Measurements from ENCODE around the gene SRGAP1.

SRGAP1 gene

GRCh38 chr12:63937378-63938316 is 93.1 kb downstream of the SRGAP1 start:
- no peak for DNase-seq (ENCODE audit: low read depth in 2 of 2)

DNA sequence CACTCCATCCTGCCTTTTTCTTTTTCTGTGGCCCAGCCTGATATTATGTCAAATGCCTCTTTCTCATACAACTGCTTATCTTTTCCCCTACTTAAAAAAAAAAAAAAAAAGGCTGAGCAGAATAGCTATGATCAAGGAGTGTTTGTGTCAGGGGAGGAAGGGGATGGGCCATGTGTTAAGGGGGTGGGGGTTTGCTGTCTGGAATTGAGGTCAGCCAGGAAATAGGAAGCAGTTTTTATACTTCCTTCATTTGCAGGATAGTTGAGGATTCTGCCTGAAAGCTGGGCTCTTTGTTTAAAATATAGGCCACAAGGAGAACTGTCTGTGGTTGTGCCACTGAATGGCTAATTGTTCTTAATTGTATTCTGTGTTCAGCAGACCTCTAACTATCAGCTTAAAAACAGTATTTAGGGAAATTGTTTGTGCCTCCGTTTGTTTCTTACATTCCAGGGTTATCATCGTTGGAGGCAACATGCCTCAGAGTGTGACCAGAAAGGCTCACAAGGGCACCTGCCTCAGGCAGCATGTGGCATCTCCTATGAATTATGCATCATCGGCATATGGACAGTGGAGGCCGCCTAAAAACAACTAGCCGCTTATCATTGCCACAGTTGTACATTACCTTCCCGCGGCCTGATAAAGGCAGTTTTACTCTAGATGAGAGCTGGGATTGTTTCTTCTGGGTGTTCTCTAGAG is 96.0 kb downstream of the SRGAP1 start:
- no peak for DNase-seq (ENCODE audit: low read depth in 2 of 2)

- DNase-seq (ENCODE audit: low read depth in 2 of 2), result no peak
These were observed 96.8 kb downstream of the SRGAP1 start for GRCh38 chr12:63941166-63941800.

DNA sequence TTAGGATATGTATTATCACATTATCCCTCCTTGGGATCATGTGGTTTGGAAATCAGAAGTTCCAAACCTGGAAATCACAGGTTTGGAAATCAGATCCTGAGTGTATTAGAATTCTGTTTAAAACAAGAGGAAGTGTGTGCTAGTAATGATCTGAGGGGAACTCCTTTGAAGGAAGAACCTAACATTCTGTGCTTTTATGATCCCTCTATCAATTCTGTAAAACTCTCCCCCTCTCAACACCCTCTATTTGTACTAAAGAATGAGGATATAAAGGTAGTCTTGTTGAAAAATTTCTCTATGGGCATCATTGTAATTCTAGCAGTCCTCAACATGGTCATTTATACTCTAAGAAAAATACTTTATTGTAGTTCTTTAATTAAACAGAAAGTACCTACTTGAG is 97.4 kb downstream of the SRGAP1 start:
- no peak for DNase-seq (ENCODE audit: low read depth in 2 of 2)

- no peak for DNase-seq (ENCODE audit: low read depth in 2 of 2)
These were observed 98.2 kb downstream of the SRGAP1 start for GRCh38 chr12:63942464-63943241.

GRCh38 chr12:63944034-63944579 is 99.6 kb downstream of the SRGAP1 start:
- DNase-seq (ENCODE audit: low read depth in 2 of 2), result no peak

DNA sequence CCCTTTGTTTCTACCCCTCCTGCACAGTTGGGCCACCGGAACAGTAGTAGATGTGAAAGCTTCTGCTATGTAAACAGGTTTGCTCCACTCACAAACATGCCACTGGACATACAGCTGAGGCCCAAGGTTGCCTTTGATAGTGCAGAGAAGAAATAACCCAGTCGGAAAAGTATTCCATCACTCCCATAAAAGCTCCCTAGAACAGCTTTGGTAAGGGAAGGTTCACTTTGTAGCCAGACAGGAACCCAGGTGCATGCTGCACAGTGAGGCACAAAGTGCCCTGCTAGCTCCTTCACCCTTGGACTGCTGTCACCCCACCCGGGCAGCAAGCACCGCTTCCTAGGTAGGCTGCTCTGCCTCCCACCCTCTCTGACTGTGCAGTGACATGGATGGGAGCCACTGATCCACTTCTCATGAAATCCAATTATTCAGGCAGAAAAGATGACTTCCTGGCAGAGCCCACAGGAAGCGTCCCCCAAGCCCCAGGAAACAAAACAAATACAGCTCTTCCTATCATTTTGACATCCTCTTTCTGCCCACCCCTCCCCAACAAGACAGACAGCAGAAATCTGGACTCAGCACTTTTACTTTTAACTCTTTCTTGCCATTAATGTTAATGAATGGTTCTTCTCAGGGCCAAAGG is 100.2 kb downstream of the SRGAP1 start:
- no peak for DNase-seq (ENCODE audit: low read depth in 2 of 2)

- no peak for DNase-seq (ENCODE audit: low read depth in 2 of 2)
These were observed 101.3 kb downstream of the SRGAP1 start for GRCh38 chr12:63945777-63946176.

- no peak for DNase-seq (ENCODE audit: low read depth in 2 of 2)
These were observed 103.7 kb downstream of the SRGAP1 start for GRCh38 chr12:63948211-63948610.

DNA sequence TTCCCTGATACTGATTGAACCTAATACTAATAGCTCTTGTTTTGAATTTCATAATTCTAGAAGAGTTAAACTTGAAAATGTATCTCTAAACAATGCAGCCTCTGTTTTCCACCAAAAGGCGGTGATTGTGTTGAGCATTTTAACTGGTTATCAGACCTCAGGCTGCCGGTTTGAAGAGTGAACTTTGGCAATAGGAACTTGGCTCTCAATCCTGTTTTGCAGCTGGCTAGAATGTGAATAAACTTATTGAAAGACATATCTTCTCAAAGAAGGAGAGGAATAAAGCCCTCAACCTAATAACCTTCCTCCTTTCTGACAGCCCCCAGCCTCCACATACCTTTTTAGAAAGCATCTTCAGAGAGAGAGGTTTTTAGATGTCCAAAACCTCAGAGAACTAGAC is 105.4 kb downstream of the SRGAP1 start:
- DNase-seq (ENCODE audit: low read depth in 2 of 2), result no peak

GRCh38 chr12:63952995-63953394 is 108.5 kb downstream of the SRGAP1 start:
- no peak for DNase-seq (ENCODE audit: low read depth in 2 of 2)

DNA sequence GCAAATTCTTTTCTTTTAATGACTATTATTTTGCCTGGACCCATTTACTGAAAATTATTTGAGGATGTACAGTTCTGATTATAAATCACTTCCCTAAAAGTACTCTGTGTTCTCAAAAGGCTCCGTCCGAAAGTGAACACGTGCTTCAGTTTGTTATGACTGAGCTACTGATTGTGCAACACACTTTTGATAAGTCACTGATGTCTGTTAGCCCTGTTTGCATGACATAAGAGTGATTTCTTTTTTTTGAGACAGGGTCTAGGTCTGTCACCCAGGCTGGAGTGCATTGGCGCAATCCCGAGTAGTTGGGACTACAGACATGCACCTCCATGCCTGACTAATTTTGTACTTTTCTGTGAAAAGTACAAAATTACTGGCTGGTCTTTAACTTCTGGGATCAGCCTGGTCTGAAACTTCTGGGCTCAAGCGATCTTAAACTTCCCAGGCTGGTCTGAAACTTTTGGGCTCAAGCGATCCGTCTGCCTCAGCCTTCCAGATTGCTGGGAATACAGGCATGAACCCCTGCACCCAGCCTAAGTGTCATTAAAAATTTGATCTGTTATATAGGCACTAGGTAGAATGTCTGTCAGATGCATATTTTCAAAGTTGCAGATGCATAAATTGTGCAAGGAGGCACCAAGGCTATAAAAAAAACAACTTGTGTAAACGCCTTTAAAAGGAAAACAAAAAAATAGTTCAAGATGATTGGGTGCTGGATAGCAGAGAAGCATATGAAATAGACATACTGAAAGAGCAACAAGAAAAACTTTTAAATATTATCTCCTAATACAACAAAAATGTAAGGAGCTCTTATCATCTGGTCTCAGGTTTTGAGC is 111.5 kb downstream of the SRGAP1 start:
- DNase-seq (ENCODE audit: low read depth in 2 of 2), result no peak

DNA sequence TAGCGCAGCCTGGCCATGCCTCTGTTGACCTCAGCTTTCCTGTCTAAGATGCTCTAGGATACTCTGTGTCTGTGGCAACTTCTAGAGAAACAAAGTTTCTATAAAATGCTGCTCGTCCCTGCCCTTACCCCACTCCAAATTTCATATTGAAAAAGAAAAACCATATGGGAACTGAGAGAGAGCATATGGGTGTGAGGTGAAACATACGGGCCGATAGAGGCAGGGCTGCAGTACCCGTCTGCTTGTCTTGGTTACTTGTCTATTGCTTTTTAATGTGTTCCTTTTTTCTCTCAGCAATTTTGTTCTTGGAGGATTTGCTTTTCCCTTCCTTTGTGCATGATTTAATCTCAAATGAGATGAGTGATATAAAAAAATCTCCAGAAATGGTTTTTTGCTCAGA is 113.0 kb downstream of the SRGAP1 start:
- no peak for DNase-seq (ENCODE audit: low read depth in 2 of 2)

DNA sequence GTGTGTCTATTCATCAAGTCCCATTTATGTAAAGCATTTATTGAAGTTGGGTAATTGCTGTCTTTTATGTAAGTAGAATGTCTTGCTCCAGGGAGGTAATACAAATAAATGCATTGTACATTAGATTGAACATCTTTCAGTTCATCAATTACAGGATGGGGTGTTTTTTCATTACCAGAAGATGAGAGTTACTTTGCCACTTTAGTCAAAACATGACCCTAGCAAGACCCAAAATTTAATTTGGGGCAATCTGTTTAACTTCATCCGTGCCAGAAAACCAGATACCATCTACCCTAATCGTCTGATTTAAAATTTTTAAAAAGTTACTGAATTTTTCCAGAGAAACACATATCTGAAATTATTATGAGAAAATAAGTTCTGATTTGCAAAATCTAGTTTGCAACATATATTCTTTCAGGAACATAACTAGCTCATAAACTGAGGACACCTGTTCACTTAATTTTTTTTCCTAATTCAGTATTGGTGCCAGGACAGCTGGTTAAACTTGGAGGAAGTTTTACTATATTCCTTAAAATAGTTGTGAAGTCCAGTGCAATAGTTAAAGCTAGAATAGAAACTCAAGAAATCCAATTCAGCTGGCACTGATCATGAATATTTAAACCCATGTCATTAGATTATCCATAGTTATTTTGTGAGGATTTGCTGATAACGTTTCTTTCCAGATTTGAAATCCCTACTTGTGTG is 114.5 kb downstream of the SRGAP1 start:
- no peak for DNase-seq (ENCODE audit: low read depth in 2 of 2)

GRCh38 chr12:63961048-63961447 is 116.5 kb downstream of the SRGAP1 start:
- no peak for DNase-seq (ENCODE audit: low read depth in 2 of 2)

DNA sequence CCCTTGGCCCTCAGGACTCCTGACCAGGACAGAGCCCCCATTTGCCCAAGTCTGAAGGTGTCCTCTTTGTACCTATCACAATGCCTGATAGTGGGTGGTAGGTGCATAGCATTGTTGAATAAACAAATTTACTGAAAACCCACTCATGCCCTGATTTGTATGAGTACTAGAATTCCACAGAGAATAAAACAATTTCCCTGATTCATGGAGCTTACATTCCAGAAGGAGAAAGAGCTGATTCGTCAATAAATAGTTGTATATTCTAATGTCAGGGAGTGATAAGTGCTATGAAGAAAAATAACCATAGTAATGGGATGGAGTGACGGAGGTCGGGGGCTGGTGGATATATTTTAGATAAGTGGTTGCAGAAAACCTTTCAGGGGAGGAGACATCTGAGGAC is 117.0 kb downstream of the SRGAP1 start:
- DNase-seq (ENCODE audit: low read depth in 2 of 2), result no peak

GRCh38 chr12:63963868-63964267 is 119.4 kb downstream of the SRGAP1 start:
- DNase-seq (ENCODE audit: low read depth in 2 of 2), result no peak

DNA sequence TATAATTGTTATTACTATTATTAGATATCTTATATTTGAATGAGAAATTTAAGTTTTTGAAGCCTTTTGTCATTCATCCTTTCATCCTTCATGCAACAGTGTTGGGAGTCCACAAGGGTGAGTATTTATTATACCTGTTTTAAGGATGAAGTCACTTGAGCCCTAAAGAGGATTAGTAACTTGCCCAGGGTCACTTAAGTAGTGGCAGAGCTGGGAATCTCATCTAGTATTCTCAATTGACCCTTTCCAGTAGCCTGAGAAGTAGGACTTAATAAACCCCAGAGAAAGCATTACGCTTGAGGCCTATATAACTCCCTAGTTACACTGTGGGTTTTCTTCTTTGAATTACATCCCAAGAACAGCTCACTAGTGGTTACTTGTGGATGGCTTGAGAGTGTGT is 119.8 kb downstream of the SRGAP1 start:
- no peak for DNase-seq (ENCODE audit: low read depth in 2 of 2)

DNA sequence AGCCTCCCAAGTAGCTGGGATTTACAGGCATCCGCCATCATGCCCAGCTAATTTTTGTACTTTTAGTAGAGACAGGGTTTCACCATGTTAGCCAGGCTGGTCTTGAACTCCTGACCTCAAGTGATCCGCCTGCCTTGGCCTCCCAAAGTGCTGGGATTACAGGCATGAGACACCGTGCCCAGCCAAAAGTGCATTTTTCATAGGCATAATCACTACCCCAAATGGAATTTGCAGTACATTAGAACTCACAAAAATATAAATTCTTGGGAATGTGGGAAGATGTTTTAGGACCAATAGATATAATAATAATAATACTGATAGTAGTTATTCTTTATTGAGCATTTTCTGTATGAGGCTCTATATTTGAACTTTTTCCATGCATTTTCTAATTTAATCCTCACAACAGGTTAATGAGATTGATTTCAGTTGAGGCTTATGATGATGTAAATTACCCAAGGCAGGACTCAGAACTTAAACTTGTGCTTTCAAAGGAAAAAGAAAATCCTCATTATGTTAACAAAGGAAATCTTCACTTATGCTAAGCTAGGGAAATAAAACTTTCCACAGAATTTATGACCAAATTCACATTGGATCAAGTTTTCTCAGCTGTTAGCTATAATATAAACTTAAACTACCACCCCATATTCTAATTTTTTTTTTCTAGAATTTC is 121.6 kb downstream of the SRGAP1 start:
- DNase-seq (ENCODE audit: low read depth in 2 of 2), result no peak

All from stimulated activated CD4-positive, alpha-beta T cell treated with anti-CD3 and anti-CD28 coated beads, Interleukin-1b, Interleukin-23, amount 100 ng/mL, for 4 hours (primary cell).